ENCODE measurements around the gene FBXL19.

The FBXL19 gene

DNA sequence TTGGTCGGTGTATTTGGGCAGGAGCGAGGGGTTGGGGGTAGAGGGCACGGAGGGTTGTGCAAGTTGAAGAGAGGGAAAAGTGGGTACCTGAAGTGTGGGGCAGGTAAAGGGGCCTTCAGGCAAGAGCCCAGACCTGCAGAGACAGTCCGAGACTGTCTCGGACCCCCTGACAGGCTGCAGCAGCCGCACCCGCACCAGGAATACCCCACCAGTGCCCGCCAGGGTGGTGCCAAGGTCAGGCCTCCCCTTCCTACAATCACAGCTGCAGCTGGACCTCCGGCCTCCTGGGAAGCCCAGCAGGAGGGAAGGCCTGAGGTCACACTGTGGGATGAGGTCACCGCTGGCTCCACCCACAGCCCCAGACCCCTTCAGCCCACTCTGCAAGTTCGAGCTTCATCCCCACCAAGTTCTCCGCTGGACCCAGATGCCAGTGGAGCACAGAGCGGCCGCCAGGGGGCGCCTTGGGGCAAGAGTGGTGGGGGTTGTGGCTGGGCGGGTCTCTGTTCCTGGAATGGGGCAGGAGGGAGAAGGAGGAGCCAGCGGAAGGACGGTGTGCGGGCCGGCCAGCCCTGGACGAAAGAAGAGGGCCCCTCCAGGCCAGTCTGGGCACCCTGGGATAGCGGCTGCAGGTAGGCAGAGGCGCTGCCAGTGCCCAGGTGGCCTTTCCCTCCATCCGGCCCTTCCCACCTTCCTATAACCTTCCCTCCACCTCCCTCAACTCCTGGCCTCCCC, 61.5 kb downstream of the FBXL19 start, which contains the start of gene HSD3B7 (continued):
- TF ChIP-seq, protein P1, sequence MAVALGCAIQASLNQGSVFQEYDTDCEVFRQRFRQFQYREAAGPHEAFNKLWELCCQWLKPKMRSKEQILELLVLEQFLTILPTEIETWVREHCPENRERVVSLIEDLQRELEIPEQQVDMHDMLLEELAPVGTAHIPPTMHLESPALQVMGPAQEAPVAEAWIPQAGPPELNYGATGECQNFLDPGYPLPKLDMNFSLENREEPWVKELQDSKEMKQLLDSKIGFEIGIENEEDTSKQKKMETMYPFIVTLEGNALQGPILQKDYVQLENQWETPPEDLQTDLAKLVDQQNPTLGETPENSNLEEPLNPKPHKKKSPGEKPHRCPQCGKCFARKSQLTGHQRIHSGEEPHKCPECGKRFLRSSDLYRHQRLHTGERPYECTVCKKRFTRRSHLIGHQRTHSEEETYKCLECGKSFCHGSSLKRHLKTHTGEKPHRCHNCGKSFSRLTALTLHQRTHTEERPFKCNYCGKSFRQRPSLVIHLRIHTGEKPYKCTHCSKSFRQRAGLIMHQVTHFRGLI (tag by site-specific recombination; IDR thresholded peaks at IDR 0.05) = peak; percentile 71
- TF ChIP-seq ZNF175 (tag by site-specific recombination; IDR thresholded peaks at IDR 0.05) = no peak
- TF ChIP-seq, protein P2, sequence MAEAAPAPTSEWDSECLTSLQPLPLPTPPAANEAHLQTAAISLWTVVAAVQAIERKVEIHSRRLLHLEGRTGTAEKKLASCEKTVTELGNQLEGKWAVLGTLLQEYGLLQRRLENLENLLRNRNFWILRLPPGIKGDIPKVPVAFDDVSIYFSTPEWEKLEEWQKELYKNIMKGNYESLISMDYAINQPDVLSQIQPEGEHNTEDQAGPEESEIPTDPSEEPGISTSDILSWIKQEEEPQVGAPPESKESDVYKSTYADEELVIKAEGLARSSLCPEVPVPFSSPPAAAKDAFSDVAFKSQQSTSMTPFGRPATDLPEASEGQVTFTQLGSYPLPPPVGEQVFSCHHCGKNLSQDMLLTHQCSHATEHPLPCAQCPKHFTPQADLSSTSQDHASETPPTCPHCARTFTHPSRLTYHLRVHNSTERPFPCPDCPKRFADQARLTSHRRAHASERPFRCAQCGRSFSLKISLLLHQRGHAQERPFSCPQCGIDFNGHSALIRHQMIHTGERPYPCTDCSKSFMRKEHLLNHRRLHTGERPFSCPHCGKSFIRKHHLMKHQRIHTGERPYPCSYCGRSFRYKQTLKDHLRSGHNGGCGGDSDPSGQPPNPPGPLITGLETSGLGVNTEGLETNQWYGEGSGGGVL (tag by site-specific recombination; IDR thresholded peaks at IDR 0.05) = peak; percentile 21; the same call in 1 of the 2 replicates
- TF ChIP-seq ZNF239 (tag by site-specific recombination; IDR thresholded peaks at IDR 0.05) = no peak
- TF ChIP-seq ZNF658 (tag by site-specific recombination; IDR thresholded peaks at IDR 0.05) = no peak
- TF ChIP-seq REPIN1 (tag by site-specific recombination; IDR thresholded peaks at IDR 0.05; ENCODE audit: low read depth) = no peak
- peak; percentile 49; the same call in 1 of the 2 replicates for TF ChIP-seq ZNF341 (tag by site-specific recombination; IDR thresholded peaks at IDR 0.05; ENCODE audit: low read depth)
- TF ChIP-seq ZNF514 (tag by site-specific recombination; IDR thresholded peaks at IDR 0.05) = no peak
- TF ChIP-seq ZNF501 (tag by site-specific recombination; IDR thresholded peaks at IDR 0.05) = peak; percentile 45; the same call in 1 of the 2 replicates
- TF ChIP-seq, protein P3, sequence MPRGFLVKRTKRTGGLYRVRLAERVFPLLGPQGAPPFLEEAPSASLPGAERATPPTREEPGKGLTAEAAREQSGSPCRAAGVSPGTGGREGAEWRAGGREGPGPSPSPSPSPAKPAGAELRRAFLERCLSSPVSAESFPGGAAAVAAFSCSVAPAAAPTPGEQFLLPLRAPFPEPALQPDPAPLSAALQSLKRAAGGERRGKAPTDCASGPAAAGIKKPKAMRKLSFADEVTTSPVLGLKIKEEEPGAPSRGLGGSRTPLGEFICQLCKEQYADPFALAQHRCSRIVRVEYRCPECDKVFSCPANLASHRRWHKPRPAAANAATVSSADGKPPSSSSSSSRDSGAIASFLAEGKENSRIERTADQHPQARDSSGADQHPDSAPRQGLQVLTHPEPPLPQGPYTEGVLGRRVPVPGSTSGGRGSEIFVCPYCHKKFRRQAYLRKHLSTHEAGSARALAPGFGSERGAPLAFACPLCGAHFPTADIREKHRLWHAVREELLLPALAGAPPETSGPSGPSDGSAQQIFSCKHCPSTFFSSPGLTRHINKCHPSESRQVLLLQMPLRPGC (tag by site-specific recombination; IDR thresholded peaks at IDR 0.05) = 0 out of 2 replicates have a peak, but pooled peaks have one; percentile 26
- TF ChIP-seq ZNF521 (tag by site-specific recombination; IDR thresholded peaks at IDR 0.05) = no peak
- no peak for TF ChIP-seq ZNF626 (tag by site-specific recombination; IDR thresholded peaks at IDR 0.05)
- peak; percentile 80 for TF ChIP-seq ZFHX2 (tag by site-specific recombination; conservative IDR thresholded peaks at IDR 0.05)
- TF ChIP-seq, protein P4, sequence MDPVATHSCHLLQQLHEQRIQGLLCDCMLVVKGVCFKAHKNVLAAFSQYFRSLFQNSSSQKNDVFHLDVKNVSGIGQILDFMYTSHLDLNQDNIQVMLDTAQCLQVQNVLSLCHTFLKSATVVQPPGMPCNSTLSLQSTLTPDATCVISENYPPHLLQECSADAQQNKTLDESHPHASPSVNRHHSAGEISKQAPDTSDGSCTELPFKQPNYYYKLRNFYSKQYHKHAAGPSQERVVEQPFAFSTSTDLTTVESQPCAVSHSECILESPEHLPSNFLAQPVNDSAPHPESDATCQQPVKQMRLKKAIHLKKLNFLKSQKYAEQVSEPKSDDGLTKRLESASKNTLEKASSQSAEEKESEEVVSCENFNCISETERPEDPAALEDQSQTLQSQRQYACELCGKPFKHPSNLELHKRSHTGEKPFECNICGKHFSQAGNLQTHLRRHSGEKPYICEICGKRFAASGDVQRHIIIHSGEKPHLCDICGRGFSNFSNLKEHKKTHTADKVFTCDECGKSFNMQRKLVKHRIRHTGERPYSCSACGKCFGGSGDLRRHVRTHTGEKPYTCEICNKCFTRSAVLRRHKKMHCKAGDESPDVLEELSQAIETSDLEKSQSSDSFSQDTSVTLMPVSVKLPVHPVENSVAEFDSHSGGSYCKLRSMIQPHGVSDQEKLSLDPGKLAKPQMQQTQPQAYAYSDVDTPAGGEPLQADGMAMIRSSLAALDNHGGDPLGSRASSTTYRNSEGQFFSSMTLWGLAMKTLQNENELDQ (tag by site-specific recombination; IDR thresholded peaks at IDR 0.05; ENCODE audit: low read depth) = no peak
- TF ChIP-seq, protein P5, sequence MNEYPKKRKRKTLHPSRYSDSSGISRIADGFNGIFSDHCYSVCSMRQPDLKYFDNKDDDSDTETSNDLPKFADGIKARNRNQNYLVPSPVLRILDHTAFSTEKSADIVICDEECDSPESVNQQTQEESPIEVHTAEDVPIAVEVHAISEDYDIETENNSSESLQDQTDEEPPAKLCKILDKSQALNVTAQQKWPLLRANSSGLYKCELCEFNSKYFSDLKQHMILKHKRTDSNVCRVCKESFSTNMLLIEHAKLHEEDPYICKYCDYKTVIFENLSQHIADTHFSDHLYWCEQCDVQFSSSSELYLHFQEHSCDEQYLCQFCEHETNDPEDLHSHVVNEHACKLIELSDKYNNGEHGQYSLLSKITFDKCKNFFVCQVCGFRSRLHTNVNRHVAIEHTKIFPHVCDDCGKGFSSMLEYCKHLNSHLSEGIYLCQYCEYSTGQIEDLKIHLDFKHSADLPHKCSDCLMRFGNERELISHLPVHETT (tag by site-specific recombination; IDR thresholded peaks at IDR 0.05) = peak; percentile 75; the same call in 1 of the 2 replicates
- TF ChIP-seq ZNF302 (tag by site-specific recombination; IDR thresholded peaks at IDR 0.05; ENCODE audit: low read depth) = no peak
- TF ChIP-seq KLF7 (tag by site-specific recombination; IDR thresholded peaks at IDR 0.05; ENCODE audit: borderline replicate concordance) = peak; percentile 69; the same call in 1 of the 2 replicates
- no peak for TF ChIP-seq ZNF423 (tag by site-specific recombination; IDR thresholded peaks at IDR 0.05)
- no peak for TF ChIP-seq ZNF549 (tag by site-specific recombination; IDR thresholded peaks at IDR 0.05)
- TF ChIP-seq, protein P6, sequence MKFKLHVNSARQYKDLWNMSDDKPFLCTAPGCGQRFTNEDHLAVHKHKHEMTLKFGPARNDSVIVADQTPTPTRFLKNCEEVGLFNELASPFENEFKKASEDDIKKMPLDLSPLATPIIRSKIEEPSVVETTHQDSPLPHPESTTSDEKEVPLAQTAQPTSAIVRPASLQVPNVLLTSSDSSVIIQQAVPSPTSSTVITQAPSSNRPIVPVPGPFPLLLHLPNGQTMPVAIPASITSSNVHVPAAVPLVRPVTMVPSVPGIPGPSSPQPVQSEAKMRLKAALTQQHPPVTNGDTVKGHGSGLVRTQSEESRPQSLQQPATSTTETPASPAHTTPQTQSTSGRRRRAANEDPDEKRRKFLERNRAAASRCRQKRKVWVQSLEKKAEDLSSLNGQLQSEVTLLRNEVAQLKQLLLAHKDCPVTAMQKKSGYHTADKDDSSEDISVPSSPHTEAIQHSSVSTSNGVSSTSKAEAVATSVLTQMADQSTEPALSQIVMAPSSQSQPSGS (tag by site-specific recombination; IDR thresholded peaks at IDR 0.05; ENCODE audit: low read depth) = peak; percentile 83
- TF ChIP-seq ZNF248 (tag by site-specific recombination; IDR thresholded peaks at IDR 0.05) = no peak
- TF ChIP-seq ZIC2 (tag by site-specific recombination; IDR thresholded peaks at IDR 0.05) = peak; percentile 49
- TF ChIP-seq, protein P7, sequence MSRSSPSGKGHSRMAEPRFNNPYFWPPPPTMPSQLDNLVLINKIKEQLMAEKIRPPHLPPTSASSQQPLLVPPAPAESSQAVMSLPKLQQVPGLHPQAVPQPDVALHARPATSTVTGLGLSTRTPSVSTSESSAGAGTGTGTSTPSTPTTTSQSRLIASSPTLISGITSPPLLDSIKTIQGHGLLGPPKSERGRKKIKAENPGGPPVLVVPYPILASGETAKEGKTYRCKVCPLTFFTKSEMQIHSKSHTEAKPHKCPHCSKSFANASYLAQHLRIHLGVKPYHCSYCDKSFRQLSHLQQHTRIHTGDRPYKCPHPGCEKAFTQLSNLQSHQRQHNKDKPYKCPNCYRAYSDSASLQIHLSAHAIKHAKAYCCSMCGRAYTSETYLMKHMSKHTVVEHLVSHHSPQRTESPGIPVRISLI (tag by site-specific recombination; IDR thresholded peaks at IDR 0.05) = no peak
- TF ChIP-seq ZNF624 (tag by site-specific recombination; IDR thresholded peaks at IDR 0.05) = no peak
- TF ChIP-seq ZFP37 (tag by site-specific recombination; IDR thresholded peaks at IDR 0.05) = 0 out of 2 replicates have a peak, but pooled peaks have one; percentile 61
- TF ChIP-seq, protein P8, sequence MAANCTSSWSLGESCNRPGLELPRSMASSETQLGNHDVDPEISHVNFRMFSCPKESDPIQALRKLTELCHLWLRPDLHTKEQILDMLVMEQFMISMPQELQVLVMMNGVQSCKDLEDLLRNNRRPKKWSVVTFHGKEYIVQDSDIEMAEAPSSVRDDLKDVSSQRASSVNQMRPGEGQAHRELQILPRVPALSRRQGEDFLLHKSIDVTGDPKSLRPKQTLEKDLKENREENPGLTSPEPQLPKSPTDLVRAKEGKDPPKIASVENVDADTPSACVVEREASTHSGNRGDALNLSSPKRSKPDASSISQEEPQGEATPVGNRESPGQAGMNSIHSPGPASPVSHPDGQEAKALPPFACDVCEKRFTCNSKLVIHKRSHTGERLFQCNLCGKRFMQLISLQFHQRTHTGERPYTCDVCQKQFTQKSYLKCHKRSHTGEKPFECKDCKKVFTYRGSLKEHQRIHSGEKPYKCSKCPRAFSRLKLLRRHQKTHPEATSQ (tag by site-specific recombination; IDR thresholded peaks at IDR 0.05) = no peak
